HG03025 (cell line): ENCODE results near the gene CBFA2T2.
"Not testable (repeated sequence)": the region's sequence is repeated elsewhere in the genome, so short reads cannot be mapped to it uniquely, and the experiment has no call there.

Experiments
- ATAC-seq: cut with Tn5 transposase; IDR thresholded peaks from one replicate; pipeline ENCODE4 v1.9.1; 2021; ENCODE audit warnings: mild to moderate bottlenecking, moderate library complexity; ENCODE audit not compliant: unreplicated experiment, low FRiP score

The CBFA2T2 gene

GRCh38 chr20:33686984-33687366, 197.1 kb downstream of the CBFA2T2 start:
- no peak for ATAC-seq

- ATAC-seq = no peak
These were observed 197.5 kb downstream of the CBFA2T2 start for GRCh38 chr20:33687370-33687915.

GRCh38 chr20:33687993-33688937, 198.4 kb downstream of the CBFA2T2 start:
- ATAC-seq = no peak

GRCh38 chr20:33688938-33689424, 199.1 kb downstream of the CBFA2T2 start:
- ATAC-seq = no peak

GRCh38 chr20:33689493-33689892, 199.6 kb downstream of the CBFA2T2 start:
- no peak for ATAC-seq

GRCh38 chr20:33689973-33690372, 200.1 kb downstream of the CBFA2T2 start:
- no peak for ATAC-seq

GRCh38 chr20:33693289-33693688, 203.4 kb downstream of the CBFA2T2 start:
- no peak for ATAC-seq

- no peak for ATAC-seq
These were observed 204.1 kb downstream of the CBFA2T2 start for GRCh38 chr20:33693741-33694638.

GRCh38 chr20:33694639-33695012, 204.7 kb downstream of the CBFA2T2 start:
- no peak for ATAC-seq

- ATAC-seq = no peak
These were observed 206.6 kb downstream of the CBFA2T2 start for GRCh38 chr20:33696448-33696847.

- no peak for ATAC-seq
These were observed 207.2 kb downstream of the CBFA2T2 start for GRCh38 chr20:33697129-33697528.

GRCh38 chr20:33698966-33699365, 209.1 kb downstream of the CBFA2T2 start:
- ATAC-seq = not testable (repeated sequence)
